GM12892 (cell line): ENCODE measurements around the gene LRRC52.

Experiments used
- POLR2A ChIP-seq: IDR thresholded peaks from 2 replicates; pipeline ENCODE4 v1.6.1; 2011; ENCODE audit warnings: low read depth, low read length, control low read depth
- TAF1 ChIP-seq: IDR thresholded peaks from 2 replicates; pipeline ENCODE4 v1.6.1; 2011; ENCODE audit warnings: low read depth, mild to moderate bottlenecking, control low read depth, low read length, borderline replicate concordance

- no peak for TF ChIP-seq TAF1
- no peak for TF ChIP-seq POLR2A
These were observed 17.3 kb downstream of the LRRC52 start for GRCh38 chr1:165560883-165561656.
